GM12892 (cell line): ENCODE data around the gene THOP1.

Experiments
- DNase-seq: peaks from one replicate; pipeline ENCODE4 v3.0.0; 2011; ENCODE audit not compliant: insufficient read length
- FAIRE-seq: peaks from 2 replicates; lab custom pipeline; 2011; peaks lifted over from hg19 to GRCh38; lab: Jason Lieb, UNC
- POLR2A ChIP-seq: IDR thresholded peaks from 2 replicates; pipeline ENCODE4 v1.6.1; 2011; ENCODE audit warnings: low read depth, low read length, control low read depth
- POLR2AphosphoS5 ChIP-seq: IDR thresholded peaks from 2 replicates; pipeline ENCODE4 v1.6.1; 2011; ENCODE audit warnings: low read depth, low read length, control low read depth
- TAF1 ChIP-seq: IDR thresholded peaks from 2 replicates; pipeline ENCODE4 v1.6.1; 2011; ENCODE audit warnings: low read depth, mild to moderate bottlenecking, control low read depth, low read length, borderline replicate concordance

Gene THOP1

GRCh38 chr19:2799273-2800020 lies 14.1 kb downstream of the THOP1 start:
- no peak for FAIRE-seq
- TF ChIP-seq TAF1 = no peak
- TF ChIP-seq POLR2A = no peak
- no peak for TF ChIP-seq POLR2AphosphoS5

GRCh38 chr19:2800506-2800905 lies 15.2 kb downstream of the THOP1 start:
- no peak for TF ChIP-seq POLR2AphosphoS5
- TF ChIP-seq POLR2A = no peak
- TF ChIP-seq TAF1 = no peak
- FAIRE-seq = no peak
- no peak for DNase-seq

More at GRCh38 chr19:2799273-2800020, 14.1 kb downstream of the THOP1 start:
- DNase-seq = no peak

GRCh38 chr19:2802826-2803225 lies 17.5 kb downstream of the THOP1 start:
- TF ChIP-seq POLR2A (no peak), POLR2AphosphoS5 (no peak), TAF1 (no peak)
- FAIRE-seq = no peak

GRCh38 chr19:2803486-2804155 lies 18.3 kb downstream of the THOP1 start:
- no peak for FAIRE-seq
- DNase-seq = no peak
- TF ChIP-seq POLR2AphosphoS5 (no peak), TAF1 (no peak), POLR2A (no peak)

More at GRCh38 chr19:2802826-2803225, 17.5 kb downstream of the THOP1 start:
- no peak for DNase-seq

- TF ChIP-seq TAF1 = no peak
- TF ChIP-seq POLR2AphosphoS5 = no peak
- DNase-seq (peak; percentile 24), FAIRE-seq (no peak)
These were observed 19.1 kb downstream of the THOP1 start for GRCh38 chr19:2804156-2805004.

- DNase-seq (no peak), FAIRE-seq (no peak)
- no peak for TF ChIP-seq POLR2AphosphoS5
- no peak for TF ChIP-seq TAF1
- no peak for TF ChIP-seq POLR2A
These were observed 20.1 kb downstream of the THOP1 start for GRCh38 chr19:2805261-2805900.

- TF ChIP-seq POLR2A = no peak
- TF ChIP-seq TAF1 = no peak
- no peak for TF ChIP-seq POLR2AphosphoS5
- DNase-seq (no peak), FAIRE-seq (no peak)
These were observed 20.8 kb downstream of the THOP1 start for GRCh38 chr19:2805991-2806649.

GRCh38 chr19:2806736-2807378 lies 21.6 kb downstream of the THOP1 start:
- FAIRE-seq (no peak), DNase-seq (no peak)
- TF ChIP-seq POLR2AphosphoS5 = no peak
- no peak for TF ChIP-seq TAF1
- TF ChIP-seq POLR2A = no peak

- FAIRE-seq = no peak
These were observed 22.3 kb downstream of the THOP1 start for GRCh38 chr19:2807379-2808128.

More at GRCh38 chr19:2807379-2808128, 22.3 kb downstream of the THOP1 start:
- no peak for TF ChIP-seq TAF1
- TF ChIP-seq POLR2A = no peak
- DNase-seq = no peak
